Epithelial cell of proximal tubule (primary cell): ENCODE measurements around the gene IQCC. TPM values are rescaled to one million over a fixed set of nuclear protein-coding genes. Genes with fewer than 3 reads are reported as not detected.

Experiments
- DNase-seq: peaks from one replicate; pipeline ENCODE4 v3.0.0-alpha.2; 2011; ENCODE audit warnings: low read depth
- H3K4me3 ChIP-seq: 2 replicates; pipeline ENCODE4 v1.5.1; 2011; ENCODE audit warnings: low read depth, mild to moderate bottlenecking, low read length
- total RNA-seq: library from RNA; depleted of rRNA; stranded (reverse); fragments of >200 nt; gene quantifications from 2 replicates; pipeline ENCODE4 v1.2.3, GENCODE V29; 2015
- TF ChIP-seq, protein P1 (sequence below): conservative IDR thresholded peaks from 2 replicates; pipeline ENCODE4 v1.5.1; 2012; ENCODE audit warnings: low read depth, mild to moderate bottlenecking, low read length

Gene IQCC
- total RNA-seq, 1 donor from 2014 or later: 4.6 TPM

DNA sequence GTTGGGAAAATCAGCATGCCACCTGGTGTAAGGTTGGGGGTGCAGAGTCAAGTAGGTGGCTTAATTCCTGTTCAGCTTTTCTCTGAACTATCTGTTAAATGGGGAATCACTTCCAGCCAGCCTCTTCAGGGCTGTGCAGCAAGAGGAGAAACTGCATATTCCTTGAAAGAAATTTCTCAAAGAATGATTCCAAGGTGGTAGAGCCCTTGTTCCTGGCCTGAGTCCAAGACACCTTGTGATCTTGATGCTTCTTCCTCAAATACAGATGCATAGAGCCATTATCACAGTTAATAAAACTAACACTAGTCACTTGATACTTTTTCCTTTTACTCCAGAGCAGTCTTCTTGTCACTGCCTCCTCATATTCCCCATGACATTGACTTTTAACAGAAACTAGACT is 20.8 kb upstream of the IQCC start:
- H3K4me3 ChIP-seq: no peak overlapping the region
- TF ChIP-seq, protein P1, sequence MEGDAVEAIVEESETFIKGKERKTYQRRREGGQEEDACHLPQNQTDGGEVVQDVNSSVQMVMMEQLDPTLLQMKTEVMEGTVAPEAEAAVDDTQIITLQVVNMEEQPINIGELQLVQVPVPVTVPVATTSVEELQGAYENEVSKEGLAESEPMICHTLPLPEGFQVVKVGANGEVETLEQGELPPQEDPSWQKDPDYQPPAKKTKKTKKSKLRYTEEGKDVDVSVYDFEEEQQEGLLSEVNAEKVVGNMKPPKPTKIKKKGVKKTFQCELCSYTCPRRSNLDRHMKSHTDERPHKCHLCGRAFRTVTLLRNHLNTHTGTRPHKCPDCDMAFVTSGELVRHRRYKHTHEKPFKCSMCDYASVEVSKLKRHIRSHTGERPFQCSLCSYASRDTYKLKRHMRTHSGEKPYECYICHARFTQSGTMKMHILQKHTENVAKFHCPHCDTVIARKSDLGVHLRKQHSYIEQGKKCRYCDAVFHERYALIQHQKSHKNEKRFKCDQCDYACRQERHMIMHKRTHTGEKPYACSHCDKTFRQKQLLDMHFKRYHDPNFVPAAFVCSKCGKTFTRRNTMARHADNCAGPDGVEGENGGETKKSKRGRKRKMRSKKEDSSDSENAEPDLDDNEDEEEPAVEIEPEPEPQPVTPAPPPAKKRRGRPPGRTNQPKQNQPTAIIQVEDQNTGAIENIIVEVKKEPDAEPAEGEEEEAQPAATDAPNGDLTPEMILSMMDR: no peak
- no peak for DNase-seq

DNA sequence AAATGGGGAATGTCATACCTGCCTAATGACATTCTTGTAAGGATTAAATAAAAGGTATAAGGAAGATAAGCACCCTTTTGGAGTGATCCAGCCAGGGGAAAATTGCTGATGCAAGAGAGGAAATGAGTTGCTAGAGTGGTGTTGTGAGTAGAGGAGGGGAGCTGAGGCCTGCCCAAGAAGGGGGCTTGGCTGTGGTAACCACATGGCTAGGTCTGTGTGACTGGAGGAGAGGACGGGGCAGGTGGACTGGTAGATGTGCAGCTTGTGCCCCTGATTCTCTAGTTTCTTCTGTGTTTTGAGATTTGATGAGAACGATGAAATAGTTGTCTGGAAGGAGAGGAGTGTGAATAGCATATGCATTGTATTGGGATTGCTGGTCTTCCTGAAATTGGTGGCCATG is 19.4 kb upstream of the IQCC start:
- TF ChIP-seq, protein P1: no peak
- DNase-seq: no peak
- no peak overlapping the region for H3K4me3 ChIP-seq

DNA sequence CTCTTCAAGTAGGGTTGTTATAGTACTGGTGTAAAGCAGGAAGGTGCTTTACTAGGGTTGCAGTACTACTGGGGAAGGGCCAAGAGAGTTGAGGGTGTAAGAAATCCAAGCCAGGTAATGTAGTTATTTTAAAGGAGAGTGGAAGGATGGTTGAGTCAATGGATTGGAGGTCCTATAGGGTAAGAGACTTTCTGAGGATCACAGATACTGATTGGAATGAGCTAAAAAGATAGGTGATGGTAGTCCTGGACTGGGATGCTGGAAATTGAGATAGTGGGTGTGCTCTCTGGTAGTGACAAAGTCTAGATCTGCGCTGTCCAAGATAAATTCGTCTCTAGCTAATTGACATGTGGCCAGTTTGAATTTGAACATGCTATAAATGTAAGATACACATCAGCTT is 19.0 kb upstream of the IQCC start:
- no peak for DNase-seq
- TF ChIP-seq, protein P1: no peak
- H3K4me3 ChIP-seq: no peak overlapping the region

DNA sequence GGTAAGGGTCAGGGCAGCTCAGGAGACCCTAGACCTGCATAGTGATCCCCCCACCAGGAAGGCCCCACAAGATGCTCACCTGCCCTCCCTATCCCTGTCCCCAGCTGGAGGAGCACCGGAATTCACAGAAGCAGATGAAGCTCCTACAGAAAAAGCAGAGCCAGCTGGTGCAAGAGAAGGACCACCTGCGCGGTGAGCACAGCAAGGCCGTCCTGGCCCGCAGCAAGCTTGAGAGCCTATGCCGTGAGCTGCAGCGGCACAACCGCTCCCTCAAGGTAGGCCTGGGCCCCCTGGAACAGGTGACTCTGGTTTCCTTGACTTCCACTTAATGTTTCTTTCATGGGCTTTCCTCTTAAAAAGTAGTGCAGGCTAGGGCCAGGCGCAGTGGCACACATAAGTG is 17.6 kb upstream of the IQCC start:
- TF ChIP-seq, protein P1: no peak
- no peak for DNase-seq
- no peak overlapping the region for H3K4me3 ChIP-seq

DNA sequence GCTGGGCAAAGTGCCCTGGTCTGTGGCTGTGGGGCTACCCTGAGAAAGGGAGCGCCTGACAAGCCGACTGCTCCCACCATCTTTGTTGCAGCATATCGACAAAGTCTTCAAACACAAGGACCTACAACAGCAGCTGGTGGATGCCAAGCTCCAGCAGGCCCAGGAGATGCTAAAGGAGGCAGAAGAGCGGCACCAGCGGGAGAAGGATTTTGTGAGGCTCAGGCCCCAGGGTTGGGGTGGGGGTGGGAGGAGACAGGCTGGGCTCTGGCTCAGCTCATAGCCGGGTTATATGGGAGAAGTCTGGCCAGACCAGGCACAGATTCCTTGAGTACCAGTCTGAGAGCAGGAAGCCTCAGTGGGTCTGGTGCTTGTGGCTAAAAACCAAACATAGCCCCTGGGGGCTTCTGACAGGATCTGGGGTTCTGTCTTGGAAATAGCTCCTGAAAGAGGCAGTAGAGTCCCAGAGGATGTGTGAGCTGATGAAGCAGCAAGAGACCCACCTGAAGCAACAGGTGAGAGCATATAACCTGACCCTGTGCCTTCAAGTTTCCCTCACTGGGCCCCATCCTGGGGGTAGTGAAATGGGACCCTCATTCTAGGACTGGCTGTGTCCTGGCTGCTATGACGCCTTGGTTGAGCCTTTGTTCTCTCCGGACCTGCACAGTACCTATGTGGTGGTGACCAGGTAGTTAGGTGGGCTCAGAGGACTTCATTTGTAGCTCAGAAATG is 13.1 kb upstream of the IQCC start:
- no peak overlapping the region for H3K4me3 ChIP-seq
- no peak for DNase-seq
- TF ChIP-seq, protein P1: no peak

DNA sequence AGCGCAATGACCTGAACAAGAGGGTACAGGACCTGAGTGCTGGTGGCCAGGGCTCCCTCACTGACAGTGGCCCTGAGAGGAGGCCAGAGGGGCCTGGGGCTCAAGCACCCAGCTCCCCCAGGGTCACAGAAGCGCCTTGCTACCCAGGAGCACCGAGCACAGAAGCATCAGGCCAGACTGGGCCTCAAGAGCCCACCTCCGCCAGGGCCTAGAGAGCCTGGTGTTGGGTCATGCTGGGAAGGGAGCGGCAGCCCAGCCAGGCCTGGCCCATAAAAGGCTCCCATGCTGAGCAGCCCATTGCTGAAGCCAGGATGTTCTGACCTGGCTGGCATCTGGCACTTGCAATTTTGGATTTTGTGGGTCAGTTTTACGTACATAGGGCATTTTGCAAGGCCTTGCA is 10.5 kb upstream of the IQCC start:
- no peak overlapping the region for H3K4me3 ChIP-seq
- no peak for DNase-seq
- TF ChIP-seq, protein P1: no peak

DNA sequence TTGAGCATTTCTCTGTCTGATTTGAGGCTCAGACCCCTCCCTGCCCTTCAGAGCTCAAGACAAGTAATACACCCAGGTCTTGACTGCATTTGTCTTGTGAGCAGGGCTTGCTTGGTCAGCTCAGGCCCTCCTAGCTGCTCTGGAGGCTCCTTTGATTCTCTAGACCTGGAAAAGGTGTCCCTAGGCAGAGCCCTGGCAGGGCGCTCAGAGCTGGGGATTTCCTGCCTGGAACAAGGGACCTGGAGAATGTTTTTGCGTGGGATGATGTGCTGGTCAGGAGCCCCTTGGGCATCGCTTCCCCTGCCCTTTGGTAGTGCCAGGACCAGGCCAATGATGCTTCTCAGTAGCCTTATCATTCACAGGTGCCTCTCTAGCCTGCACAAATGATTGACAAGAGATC is 9.9 kb upstream of the IQCC start:
- DNase-seq: no peak
- TF ChIP-seq, protein P1: no peak
- no peak overlapping the region for H3K4me3 ChIP-seq
